T-helper 17 cell (primary cell): Measurements from ENCODE around the gene SAFB2. TPM values are rescaled to one million over a fixed set of nuclear protein-coding genes. Genes with fewer than 3 reads are reported as not detected.

ENCODE experiments used
- ATAC-seq: fragments of 150-1000 bp; cut with Tn5 transposase; 2 replicates; pipeline ENCODE4 v1.10.0; 2021; ENCODE audit warnings: mild to moderate bottlenecking, moderate library complexity
- DNase-seq, 3 donors: peaks; one replicate each; pipeline versions ENCODE4 v3.0.0 to v3.0.0-alpha.2; 2020 to 2021
- H3K9me3 ChIP-seq: one replicate; pipeline ENCODE4 v1.7.0; 2013; ENCODE audit warnings: low read length, mild to moderate bottlenecking; ENCODE audit not compliant: control insufficient read depth, poor library complexity, severe bottlenecking
- H3K27ac Mint-ChIP-seq: one replicate; pipeline ENCODE4 v1.8.0; 2022; ENCODE audit warnings: mild to moderate bottlenecking, moderate library complexity, mixed read lengths
- H3K27me3 Mint-ChIP-seq: one replicate; pipeline ENCODE4 v1.8.0; 2022; ENCODE audit warnings: mixed read lengths
- H3K36me3 Mint-ChIP-seq: one replicate; pipeline ENCODE4 v1.8.0; 2022; ENCODE audit warnings: low read depth, mixed read lengths
- H3K4me1 Mint-ChIP-seq: one replicate; pipeline ENCODE4 v1.8.0; 2022; ENCODE audit warnings: mild to moderate bottlenecking, mixed read lengths
- H3K4me3 Mint-ChIP-seq: one replicate; pipeline ENCODE4 v1.8.0; 2022; ENCODE audit warnings: mild to moderate bottlenecking, moderate library complexity, mixed read lengths
- total RNA-seq, 4 donors: library from RNA in 2 of 4; stranded (reverse) in 2 of 4; gene quantifications; one replicate each; pipeline ENCODE4 v1.2.3 and lab custom pipeline; 2022 to 2026

The SAFB2 gene
- total RNA-seq, 2 donors from 2014 or later, result 241 to 255 TPM

GRCh38 chr19:5579286-5579685, 43.3 kb downstream of the SAFB2 start:
- ATAC-seq, result no peak
- H3K27me3 Mint-ChIP-seq, result no peaks in the 10 kb centered on the region
- H3K4me1 Mint-ChIP-seq, result peaks cover 12% of the 10 kb centered on the region
- H3K9me3 ChIP-seq, result no peaks in the 10 kb centered on the region
- H3K36me3 Mint-ChIP-seq, result no peaks in the 10 kb centered on the region
- DNase-seq, result no peak
- peak overlapping the region; percentile 15 for H3K4me3 Mint-ChIP-seq
- H3K27ac Mint-ChIP-seq, result peak overlapping the region; percentile 14

DNA sequence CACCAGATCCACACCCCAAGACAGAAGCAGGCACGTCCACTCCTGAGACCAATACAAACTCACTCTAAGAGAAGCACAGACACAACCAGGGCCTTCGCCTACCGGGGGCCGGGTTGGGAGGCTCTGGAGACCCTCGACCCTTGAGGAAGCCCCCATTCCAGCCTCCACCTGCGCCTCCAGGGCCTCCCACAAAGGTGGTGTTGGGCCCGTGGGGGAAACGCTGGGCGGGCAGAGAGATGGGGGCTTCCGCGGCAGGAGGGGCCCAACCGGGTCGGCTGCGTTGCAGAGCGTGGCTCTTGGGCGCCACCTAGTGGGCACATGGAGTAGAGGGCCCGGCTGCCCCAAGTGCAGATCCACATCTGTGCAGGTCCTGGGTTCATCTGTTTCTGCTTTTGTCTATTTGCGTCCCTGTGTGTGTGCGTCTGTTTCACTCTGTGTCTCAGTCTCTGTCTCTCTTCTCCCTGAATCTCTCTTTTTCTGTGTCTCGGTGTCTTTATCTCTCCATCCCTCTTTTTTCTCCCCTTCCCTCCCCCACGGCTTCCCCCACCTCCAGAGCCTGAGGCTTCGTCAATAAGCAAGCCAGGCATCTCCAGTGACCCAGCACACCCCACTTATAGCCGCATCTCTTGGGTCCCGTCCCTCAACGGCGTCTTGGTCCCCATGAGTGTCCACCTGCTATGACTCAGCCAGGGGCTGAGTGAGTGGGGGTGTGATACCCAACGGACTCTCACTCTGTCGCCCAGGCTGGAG, 44.3 kb downstream of the SAFB2 start:
- Mint-ChIP-seq H3K4me1 (peaks cover 12% of the 10 kb centered on the region), H3K27me3 (no peaks in the 10 kb centered on the region), H3K27ac (no peak overlapping the region), H3K36me3 (no peaks in the 10 kb centered on the region), H3K4me3 (no peak overlapping the region)
- no peaks in the 10 kb centered on the region for H3K9me3 ChIP-seq
- DNase-seq (peak; percentile 54 to 72 (median 68)), ATAC-seq (peak; percentile 89)

DNA sequence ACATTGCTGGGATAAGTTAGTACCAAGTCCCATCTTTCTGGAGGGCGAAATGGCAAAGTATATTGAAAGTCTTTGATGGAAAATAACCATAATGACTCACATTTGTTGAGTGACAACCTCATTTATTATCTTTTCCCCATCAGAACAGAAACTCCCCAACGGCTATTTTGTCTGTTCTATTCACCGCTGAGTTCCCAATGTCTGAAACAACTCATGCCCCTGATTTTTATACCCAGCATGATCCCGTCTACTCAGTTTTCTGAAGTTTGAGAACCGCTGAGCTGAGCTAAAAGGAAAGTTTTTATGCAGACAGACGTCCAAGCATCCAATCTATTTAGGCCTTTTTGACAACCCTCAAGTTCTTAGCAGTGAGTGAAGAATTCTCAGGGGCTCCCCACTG, 47.0 kb downstream of the SAFB2 start:
- DNase-seq (no peak), ATAC-seq (no peak)
- no peak overlapping the region for H3K27ac Mint-ChIP-seq
- no peaks in the 10 kb centered on the region for H3K36me3 Mint-ChIP-seq
- H3K27me3 Mint-ChIP-seq, result no peaks in the 10 kb centered on the region
- H3K4me3 Mint-ChIP-seq, result no peak overlapping the region
- H3K9me3 ChIP-seq, result no peaks in the 10 kb centered on the region
- peaks cover 12% of the 10 kb centered on the region for H3K4me1 Mint-ChIP-seq

- DNase-seq, result no peak
- no peaks in the 10 kb centered on the region for H3K9me3 ChIP-seq
- no peak for ATAC-seq
- Mint-ChIP-seq H3K27me3 (no peaks in the 10 kb centered on the region), H3K4me3 (no peak overlapping the region), H3K27ac (no peak overlapping the region), H3K4me1 (peaks cover under 1% of the 10 kb centered on the region), H3K36me3 (no peaks in the 10 kb centered on the region)
Observed at GRCh38 chr19:5572556-5573286, 49.9 kb downstream of the SAFB2 start.

DNA sequence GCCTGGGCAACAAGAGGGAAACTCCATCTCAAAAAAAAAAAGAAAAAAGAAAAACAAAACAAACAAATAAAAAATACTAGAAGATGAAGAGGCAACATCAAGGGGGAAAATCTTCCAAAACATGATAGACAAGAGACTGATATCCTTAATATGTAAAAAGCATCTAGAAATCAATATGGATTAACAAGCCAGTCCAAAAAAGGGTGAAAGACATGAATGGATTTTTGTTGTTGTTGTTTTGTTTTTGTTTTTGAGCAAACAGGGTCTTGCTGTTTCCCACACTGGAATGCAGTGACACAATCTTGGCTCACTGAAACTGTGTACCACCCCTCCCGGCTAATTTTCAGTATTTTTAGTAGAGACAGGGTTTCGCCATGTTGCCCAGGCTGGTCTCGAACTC, 50.8 kb downstream of the SAFB2 start:
- Mint-ChIP-seq H3K27ac (no peak overlapping the region), H3K4me1 (no peaks in the 10 kb centered on the region), H3K27me3 (no peaks in the 10 kb centered on the region), H3K36me3 (no peaks in the 10 kb centered on the region), H3K4me3 (no peak overlapping the region)
- no peak for ATAC-seq
- no peak for DNase-seq
- H3K9me3 ChIP-seq, result no peaks in the 10 kb centered on the region

GRCh38 chr19:5567970-5568407, 54.6 kb downstream of the SAFB2 start:
- no peak for ATAC-seq
- no peaks in the 10 kb centered on the region for H3K27me3 Mint-ChIP-seq
- peaks cover 4% of the 10 kb centered on the region for H3K4me1 Mint-ChIP-seq
- H3K9me3 ChIP-seq, result no peaks in the 10 kb centered on the region
- H3K27ac Mint-ChIP-seq, result no peak overlapping the region
- no peak for DNase-seq
- H3K36me3 Mint-ChIP-seq, result peaks cover 2% of the 10 kb centered on the region
- H3K4me3 Mint-ChIP-seq, result no peak overlapping the region

- DNase-seq (no peak), ATAC-seq (no peak)
- Mint-ChIP-seq H3K36me3 (peaks cover 3% of the 10 kb centered on the region), H3K4me1 (peaks cover 4% of the 10 kb centered on the region), H3K4me3 (no peak within 1 kb of the TSS), H3K27me3 (no peaks in the 10 kb centered on the region), H3K27ac (no peak within 1 kb of the TSS)
- H3K9me3 ChIP-seq, result no peaks in the 10 kb centered on the region
Observed at GRCh38 chr19:5567360-5567969, 55.1 kb downstream of the SAFB2 start, which contains the start of gene TINCR. TINCR (minus strand) TSS chr19:5567953.

GRCh38 chr19:5564930-5565329, 57.6 kb downstream of the SAFB2 start:
- H3K9me3 ChIP-seq, result no peaks in the 10 kb centered on the region
- no peak overlapping the region for H3K4me3 Mint-ChIP-seq
- H3K27ac Mint-ChIP-seq, result no peak overlapping the region
- H3K36me3 Mint-ChIP-seq, result peaks cover 3% of the 10 kb centered on the region
- no peak for DNase-seq
- no peak for ATAC-seq
- H3K4me1 Mint-ChIP-seq, result peaks cover 4% of the 10 kb centered on the region
- no peaks in the 10 kb centered on the region for H3K27me3 Mint-ChIP-seq

DNA sequence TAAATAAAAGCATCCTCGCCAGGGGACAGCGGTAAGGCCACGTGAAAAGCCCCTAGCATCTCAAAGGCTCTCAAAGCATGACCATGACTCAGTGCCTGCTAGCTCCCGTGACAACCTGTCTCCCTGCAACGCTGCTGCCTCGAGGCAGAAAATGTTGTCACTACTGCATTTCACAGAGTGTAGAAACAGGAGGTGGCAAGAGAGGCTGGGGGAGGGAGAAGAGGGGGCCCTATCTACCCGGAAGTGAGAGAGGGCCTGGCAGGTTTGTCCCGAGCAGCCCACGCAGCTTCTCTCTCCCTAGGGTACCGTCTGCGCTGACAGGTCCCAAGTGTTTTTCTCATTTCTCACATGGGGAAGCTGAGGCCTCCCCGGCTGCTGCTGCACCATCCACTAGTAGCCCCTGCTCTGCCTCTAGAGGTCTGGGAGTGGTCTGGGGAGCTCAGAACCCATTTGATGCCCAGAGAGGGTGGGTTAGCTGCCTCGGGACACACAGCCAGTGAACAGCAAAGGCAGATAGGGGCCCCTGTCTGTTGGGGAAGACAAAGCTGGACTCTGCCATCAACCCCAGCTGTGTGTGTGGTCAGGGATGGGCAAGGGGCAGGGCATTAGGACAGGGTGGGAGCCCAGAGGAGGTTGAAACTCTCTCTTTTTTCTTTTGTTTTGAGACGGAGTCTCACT, 58.5 kb downstream of the SAFB2 start:
- peaks cover 4% of the 10 kb centered on the region for H3K4me1 Mint-ChIP-seq
- DNase-seq, result no peak
- H3K27me3 Mint-ChIP-seq, result no peaks in the 10 kb centered on the region

DNA sequence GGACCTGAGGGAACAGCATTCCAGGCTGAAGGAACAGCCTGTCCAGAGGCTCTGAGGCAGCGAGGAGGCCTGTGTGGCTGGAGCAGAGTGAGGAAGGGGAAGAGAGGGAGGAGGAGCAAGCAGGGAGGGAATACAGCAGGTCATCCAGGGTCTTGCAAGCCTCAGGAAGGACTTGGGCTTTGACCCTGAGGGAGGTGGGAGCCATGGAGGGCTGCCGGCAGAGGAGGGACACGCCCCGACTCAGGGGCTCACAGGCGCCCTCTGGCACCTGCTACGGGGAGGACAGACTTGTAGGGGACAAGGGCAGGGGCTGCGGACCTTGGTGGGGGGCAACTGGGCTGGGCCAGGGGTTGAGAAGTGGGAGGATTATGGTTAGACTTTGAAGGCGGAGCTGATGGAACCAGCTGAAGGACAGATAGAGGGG, 59.6 kb downstream of the SAFB2 start:
- Mint-ChIP-seq H3K27me3 (peaks cover 8% of the 10 kb centered on the region), H3K4me3 (no peak overlapping the region), H3K36me3 (peaks cover 3% of the 10 kb centered on the region), H3K27ac (no peak overlapping the region), H3K4me1 (peaks cover 4% of the 10 kb centered on the region)
- H3K9me3 ChIP-seq, result no peaks in the 10 kb centered on the region
- ATAC-seq (no peak), DNase-seq (no peak)

More for the DNA sequence above, 58.5 kb downstream of the SAFB2 start:
- Mint-ChIP-seq H3K4me3 (no peak overlapping the region), H3K36me3 (peaks cover 3% of the 10 kb centered on the region), H3K27ac (no peak overlapping the region)
- no peaks in the 10 kb centered on the region for H3K9me3 ChIP-seq
- no peak for ATAC-seq

GRCh38 chr19:5562280-5562679, 60.3 kb downstream of the SAFB2 start:
- no peak overlapping the region for H3K4me3 Mint-ChIP-seq
- H3K27ac Mint-ChIP-seq, result no peak overlapping the region
- peaks cover 15% of the 10 kb centered on the region for H3K27me3 Mint-ChIP-seq
- H3K36me3 Mint-ChIP-seq, result peaks cover 3% of the 10 kb centered on the region
- no peaks in the 10 kb centered on the region for H3K9me3 ChIP-seq
- ATAC-seq (no peak), DNase-seq (no peak)
- peaks cover 4% of the 10 kb centered on the region for H3K4me1 Mint-ChIP-seq

DNA sequence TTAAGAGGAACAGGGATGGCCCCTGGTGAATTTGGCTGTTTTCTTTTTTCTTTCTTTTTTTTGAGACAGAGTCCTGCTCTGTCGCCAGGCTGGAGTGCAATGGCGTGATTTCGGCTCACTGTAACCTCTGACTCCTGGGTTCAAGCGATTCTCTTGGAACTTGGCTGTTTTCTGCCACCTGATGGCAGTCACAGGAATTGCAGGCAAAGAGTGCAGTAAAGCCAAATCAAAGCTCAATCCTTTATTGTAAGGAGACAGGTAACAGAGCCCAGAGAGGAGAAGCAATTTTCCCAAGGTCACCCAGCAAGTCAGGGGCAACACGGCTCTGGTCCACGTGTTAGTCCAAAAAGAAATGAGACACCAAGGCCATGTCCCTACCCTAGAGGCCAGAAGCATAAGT, 61.0 kb downstream of the SAFB2 start:
- H3K4me3 Mint-ChIP-seq, result no peak overlapping the region
- H3K9me3 ChIP-seq, result no peaks in the 10 kb centered on the region
- H3K27me3 Mint-ChIP-seq, result peaks cover 22% of the 10 kb centered on the region
- ATAC-seq (no peak), DNase-seq (no peak)
- H3K4me1 Mint-ChIP-seq, result peaks cover 4% of the 10 kb centered on the region
- no peak overlapping the region for H3K27ac Mint-ChIP-seq
- H3K36me3 Mint-ChIP-seq, result peaks cover 6% of the 10 kb centered on the region

- DNase-seq, result no peak
- H3K36me3 Mint-ChIP-seq, result peaks cover 6% of the 10 kb centered on the region
- peaks cover under 1% of the 10 kb centered on the region for H3K4me1 Mint-ChIP-seq
- ATAC-seq, result no peak
- H3K27ac Mint-ChIP-seq, result no peak overlapping the region
- H3K9me3 ChIP-seq, result no peaks in the 10 kb centered on the region
- no peak overlapping the region for H3K4me3 Mint-ChIP-seq
- peaks cover 24% of the 10 kb centered on the region for H3K27me3 Mint-ChIP-seq
Observed at GRCh38 chr19:5560156-5560555, 62.4 kb downstream of the SAFB2 start.
